Measurements from ENCODE around the gene CCDC110. TPM values are rescaled to one million over a fixed set of nuclear protein-coding genes. Genes with fewer than 3 reads are reported as not detected.
A peak's percentile ranks its signal among the peaks of the same experiment; 100 is the strongest.

Gene CCDC110
- total RNA-seq, 1 experiment from 2014 or later: 2.7 TPM

DNA sequence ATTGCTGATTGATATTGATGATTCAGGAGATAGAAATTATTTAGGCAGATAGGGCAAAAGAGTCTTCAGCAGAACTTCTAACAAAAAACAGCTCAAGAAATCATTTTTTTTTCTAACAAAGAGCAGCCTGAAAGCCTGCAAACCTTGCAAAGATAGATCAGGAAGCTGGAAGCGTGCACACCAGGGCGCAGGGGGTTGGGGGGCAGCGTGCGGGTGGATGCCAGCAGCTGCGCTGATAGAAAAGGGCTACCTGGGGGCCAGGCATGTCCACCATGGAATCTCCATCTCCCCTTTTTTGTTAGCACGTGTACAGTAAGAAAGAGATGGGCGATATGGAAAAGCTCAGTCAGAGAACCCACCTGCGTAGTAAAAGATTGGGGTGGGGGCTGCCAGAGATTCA, 1.7 kb upstream of the CCDC110 start (continued):
- TF ChIP-seq, protein P1, sequence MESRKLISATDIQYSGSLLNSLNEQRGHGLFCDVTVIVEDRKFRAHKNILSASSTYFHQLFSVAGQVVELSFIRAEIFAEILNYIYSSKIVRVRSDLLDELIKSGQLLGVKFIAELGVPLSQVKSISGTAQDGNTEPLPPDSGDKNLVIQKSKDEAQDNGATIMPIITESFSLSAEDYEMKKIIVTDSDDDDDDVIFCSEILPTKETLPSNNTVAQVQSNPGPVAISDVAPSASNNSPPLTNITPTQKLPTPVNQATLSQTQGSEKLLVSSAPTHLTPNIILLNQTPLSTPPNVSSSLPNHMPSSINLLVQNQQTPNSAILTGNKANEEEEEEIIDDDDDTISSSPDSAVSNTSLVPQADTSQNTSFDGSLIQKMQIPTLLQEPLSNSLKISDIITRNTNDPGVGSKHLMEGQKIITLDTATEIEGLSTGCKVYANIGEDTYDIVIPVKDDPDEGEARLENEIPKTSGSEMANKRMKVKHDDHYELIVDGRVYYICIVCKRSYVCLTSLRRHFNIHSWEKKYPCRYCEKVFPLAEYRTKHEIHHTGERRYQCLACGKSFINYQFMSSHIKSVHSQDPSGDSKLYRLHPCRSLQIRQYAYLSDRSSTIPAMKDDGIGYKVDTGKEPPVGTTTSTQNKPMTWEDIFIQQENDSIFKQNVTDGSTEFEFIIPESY (IDR thresholded peaks at IDR 0.05; ENCODE audit: extremely low read depth, insufficient replicate concordance, low read length): no peak

DNA sequence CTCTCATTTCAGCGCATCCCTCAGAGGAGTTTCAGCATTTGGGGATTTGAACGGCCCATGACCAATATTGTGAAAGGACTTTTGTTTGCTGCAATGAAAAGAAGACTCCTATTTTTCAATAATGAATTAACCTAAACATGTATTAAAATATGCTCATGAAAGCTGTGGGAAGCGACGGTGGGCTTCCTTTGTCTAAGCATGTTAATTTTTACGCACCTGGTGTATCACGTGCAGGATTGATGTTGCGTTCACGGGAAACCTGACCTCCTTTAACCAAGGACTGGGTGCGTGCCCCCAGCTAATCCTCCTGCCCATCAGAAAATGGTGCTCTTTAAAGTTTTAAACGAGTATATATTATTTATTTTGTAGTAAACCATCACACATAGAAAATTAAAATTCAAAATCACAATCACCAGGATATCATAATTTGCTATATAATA, 590 bp upstream of the CCDC110 start:
- ChIA-PET CTCF (no interaction called here), POLR2A (no interaction called here), RAD21 (ENCODE audit: low non-redundant PET in 1 of 2, low total read pairs in 2 of 2, uncharacterized antibody in 2 of 2, unreplicated experiment in 2 of 2) (no interaction called here)
- H2AFZ ChIP-seq (ENCODE audit: low read depth, low read length, poor library complexity, severe bottlenecking): peak overlapping the region; percentile 88
- TSS peak; percentile 69 for BruUV-seq (replicated peaks)
- peaks cover 2 to 12% of the 10 kb centered on the region in 2 experiments; a peak in 3 of 4 replicates for H3K4me1 ChIP-seq (ENCODE audit: control insufficient read depth in 1 of 2, insufficient read depth in 2 of 2, low read length in 2 of 2)
- no peaks in the 10 kb centered on the region for H3K27me3 ChIP-seq (ENCODE audit: insufficient read depth, low read length)
- H3K36me3 ChIP-seq (ENCODE audit: control insufficient read depth in 1 of 2, insufficient read depth in 2 of 2, low read length in 2 of 2): no peaks in the 10 kb centered on the region
- H3K9ac ChIP-seq (ENCODE audit: low read length): peak overlapping the region; percentile 65
- intact Hi-C loops (cut with micrococcal nuclease): loop anchor here (5.0 kb wide), 1 partner anchor 565 kb away; no protein-coding TSS in a partner anchor
- DNase-seq (ENCODE audit: low read depth, low spot score) (no peak), ATAC-seq (no peak)
- H3K4me2 ChIP-seq (ENCODE audit: low read length): peak overlapping the region; percentile 94
- H3K27ac ChIP-seq (ENCODE audit: low read depth, low read length): no peak overlapping the region
- no peaks in the 10 kb centered on the region for H3K9me2 ChIP-seq (ENCODE audit: insufficient read depth)
- no peaks in the 10 kb centered on the region for H3K79me2 ChIP-seq (ENCODE audit: insufficient read depth, low read length)
- no peaks in the 10 kb centered on the region for H3K9me3 ChIP-seq (ENCODE audit: control insufficient read depth in 1 of 2, insufficient read depth in 1 of 2, low read depth in 1 of 2, low read length in 2 of 2)
- H4K20me1 ChIP-seq (ENCODE audit: insufficient read depth): no peaks in the 10 kb centered on the region
- H3K4me3 ChIP-seq (replicated peaks in 1 of 2; ENCODE audit: low read depth in 1 of 2, low read length in 2 of 2): peak overlapping the region; percentile 58 to 71
- TF ChIP-seq POLR2AphosphoS5 (IDR thresholded peaks at IDR 0.05; ENCODE audit: low read depth, low read length): no peak
- no peak for TF ChIP-seq EGR1 (IDR thresholded peaks at IDR 0.05; ENCODE audit: low read depth)
- TF ChIP-seq RAD21 (IDR thresholded peaks at IDR 0.05; ENCODE audit: low read depth): no peak
- TF ChIP-seq, protein P2, sequence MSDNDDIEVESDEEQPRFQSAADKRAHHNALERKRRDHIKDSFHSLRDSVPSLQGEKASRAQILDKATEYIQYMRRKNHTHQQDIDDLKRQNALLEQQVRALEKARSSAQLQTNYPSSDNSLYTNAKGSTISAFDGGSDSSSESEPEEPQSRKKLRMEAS (IDR thresholded peaks at IDR 0.05): no peak; the same call in 1 of the 2 replicates
- TF ChIP-seq EZH2phosphoT487 (IDR thresholded peaks at IDR 0.05; ENCODE audit: borderline replicate concordance): no peak
- no peak for TF ChIP-seq EZH2 (IDR thresholded peaks at IDR 0.05)
- TF ChIP-seq, protein P3, sequence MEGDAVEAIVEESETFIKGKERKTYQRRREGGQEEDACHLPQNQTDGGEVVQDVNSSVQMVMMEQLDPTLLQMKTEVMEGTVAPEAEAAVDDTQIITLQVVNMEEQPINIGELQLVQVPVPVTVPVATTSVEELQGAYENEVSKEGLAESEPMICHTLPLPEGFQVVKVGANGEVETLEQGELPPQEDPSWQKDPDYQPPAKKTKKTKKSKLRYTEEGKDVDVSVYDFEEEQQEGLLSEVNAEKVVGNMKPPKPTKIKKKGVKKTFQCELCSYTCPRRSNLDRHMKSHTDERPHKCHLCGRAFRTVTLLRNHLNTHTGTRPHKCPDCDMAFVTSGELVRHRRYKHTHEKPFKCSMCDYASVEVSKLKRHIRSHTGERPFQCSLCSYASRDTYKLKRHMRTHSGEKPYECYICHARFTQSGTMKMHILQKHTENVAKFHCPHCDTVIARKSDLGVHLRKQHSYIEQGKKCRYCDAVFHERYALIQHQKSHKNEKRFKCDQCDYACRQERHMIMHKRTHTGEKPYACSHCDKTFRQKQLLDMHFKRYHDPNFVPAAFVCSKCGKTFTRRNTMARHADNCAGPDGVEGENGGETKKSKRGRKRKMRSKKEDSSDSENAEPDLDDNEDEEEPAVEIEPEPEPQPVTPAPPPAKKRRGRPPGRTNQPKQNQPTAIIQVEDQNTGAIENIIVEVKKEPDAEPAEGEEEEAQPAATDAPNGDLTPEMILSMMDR (IDR thresholded peaks at IDR 0.05 in 2 of 3, conservative IDR thresholded peaks at IDR 0.05 in 1 of 3; ENCODE audit: borderline replicate concordance in 1 of 3, insufficient read depth in 1 of 3, low read depth in 2 of 3, low read length in 2 of 3): no peak
- no peak for TF ChIP-seq TCF7L2 (IDR thresholded peaks at IDR 0.05; ENCODE audit: borderline replicate concordance, extremely low read depth, insufficient read depth, insufficient read length)
- TF ChIP-seq CBX3 (IDR thresholded peaks at IDR 0.05; ENCODE audit: low read depth): no peak
- no peak for TF ChIP-seq SRF (IDR thresholded peaks at IDR 0.05; ENCODE audit: low read depth)
- no peak for TF ChIP-seq ZFX (IDR thresholded peaks at IDR 0.05)
- no peak for TF ChIP-seq JUND (IDR thresholded peaks at IDR 0.05)
- TF ChIP-seq POLR2A (IDR thresholded peaks at IDR 0.05; ENCODE audit: borderline replicate concordance, extremely low read depth, insufficient read depth, insufficient read length): no peak
- no peak for TF ChIP-seq SP1 (IDR thresholded peaks at IDR 0.05; ENCODE audit: low read depth)
- no peak for TF ChIP-seq FOSL1 (IDR thresholded peaks at IDR 0.05; ENCODE audit: low read depth)
- TF ChIP-seq, protein P4, sequence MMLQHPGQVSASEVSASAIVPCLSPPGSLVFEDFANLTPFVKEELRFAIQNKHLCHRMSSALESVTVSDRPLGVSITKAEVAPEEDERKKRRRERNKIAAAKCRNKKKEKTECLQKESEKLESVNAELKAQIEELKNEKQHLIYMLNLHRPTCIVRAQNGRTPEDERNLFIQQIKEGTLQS (IDR thresholded peaks at IDR 0.05): no peak
- no peak for TF ChIP-seq ZNF274 (IDR thresholded peaks at IDR 0.05; ENCODE audit: low read depth, low read length)
- TF ChIP-seq, protein P5, sequence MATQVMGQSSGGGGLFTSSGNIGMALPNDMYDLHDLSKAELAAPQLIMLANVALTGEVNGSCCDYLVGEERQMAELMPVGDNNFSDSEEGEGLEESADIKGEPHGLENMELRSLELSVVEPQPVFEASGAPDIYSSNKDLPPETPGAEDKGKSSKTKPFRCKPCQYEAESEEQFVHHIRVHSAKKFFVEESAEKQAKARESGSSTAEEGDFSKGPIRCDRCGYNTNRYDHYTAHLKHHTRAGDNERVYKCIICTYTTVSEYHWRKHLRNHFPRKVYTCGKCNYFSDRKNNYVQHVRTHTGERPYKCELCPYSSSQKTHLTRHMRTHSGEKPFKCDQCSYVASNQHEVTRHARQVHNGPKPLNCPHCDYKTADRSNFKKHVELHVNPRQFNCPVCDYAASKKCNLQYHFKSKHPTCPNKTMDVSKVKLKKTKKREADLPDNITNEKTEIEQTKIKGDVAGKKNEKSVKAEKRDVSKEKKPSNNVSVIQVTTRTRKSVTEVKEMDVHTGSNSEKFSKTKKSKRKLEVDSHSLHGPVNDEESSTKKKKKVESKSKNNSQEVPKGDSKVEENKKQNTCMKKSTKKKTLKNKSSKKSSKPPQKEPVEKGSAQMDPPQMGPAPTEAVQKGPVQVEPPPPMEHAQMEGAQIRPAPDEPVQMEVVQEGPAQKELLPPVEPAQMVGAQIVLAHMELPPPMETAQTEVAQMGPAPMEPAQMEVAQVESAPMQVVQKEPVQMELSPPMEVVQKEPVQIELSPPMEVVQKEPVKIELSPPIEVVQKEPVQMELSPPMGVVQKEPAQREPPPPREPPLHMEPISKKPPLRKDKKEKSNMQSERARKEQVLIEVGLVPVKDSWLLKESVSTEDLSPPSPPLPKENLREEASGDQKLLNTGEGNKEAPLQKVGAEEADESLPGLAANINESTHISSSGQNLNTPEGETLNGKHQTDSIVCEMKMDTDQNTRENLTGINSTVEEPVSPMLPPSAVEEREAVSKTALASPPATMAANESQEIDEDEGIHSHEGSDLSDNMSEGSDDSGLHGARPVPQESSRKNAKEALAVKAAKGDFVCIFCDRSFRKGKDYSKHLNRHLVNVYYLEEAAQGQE (IDR thresholded peaks at IDR 0.05; ENCODE audit: low read depth): no peak

All from HCT116 (cell line).